Measurements from ENCODE around the gene ANKRD24. TPM values are rescaled to one million over a fixed set of nuclear protein-coding genes. Genes with fewer than 3 reads are reported as not detected.

The ANKRD24 gene
- total and polyA plus RNA-seq, 4 donors, result 0.28 to 2.5 (median 1.4) TPM

DNA sequence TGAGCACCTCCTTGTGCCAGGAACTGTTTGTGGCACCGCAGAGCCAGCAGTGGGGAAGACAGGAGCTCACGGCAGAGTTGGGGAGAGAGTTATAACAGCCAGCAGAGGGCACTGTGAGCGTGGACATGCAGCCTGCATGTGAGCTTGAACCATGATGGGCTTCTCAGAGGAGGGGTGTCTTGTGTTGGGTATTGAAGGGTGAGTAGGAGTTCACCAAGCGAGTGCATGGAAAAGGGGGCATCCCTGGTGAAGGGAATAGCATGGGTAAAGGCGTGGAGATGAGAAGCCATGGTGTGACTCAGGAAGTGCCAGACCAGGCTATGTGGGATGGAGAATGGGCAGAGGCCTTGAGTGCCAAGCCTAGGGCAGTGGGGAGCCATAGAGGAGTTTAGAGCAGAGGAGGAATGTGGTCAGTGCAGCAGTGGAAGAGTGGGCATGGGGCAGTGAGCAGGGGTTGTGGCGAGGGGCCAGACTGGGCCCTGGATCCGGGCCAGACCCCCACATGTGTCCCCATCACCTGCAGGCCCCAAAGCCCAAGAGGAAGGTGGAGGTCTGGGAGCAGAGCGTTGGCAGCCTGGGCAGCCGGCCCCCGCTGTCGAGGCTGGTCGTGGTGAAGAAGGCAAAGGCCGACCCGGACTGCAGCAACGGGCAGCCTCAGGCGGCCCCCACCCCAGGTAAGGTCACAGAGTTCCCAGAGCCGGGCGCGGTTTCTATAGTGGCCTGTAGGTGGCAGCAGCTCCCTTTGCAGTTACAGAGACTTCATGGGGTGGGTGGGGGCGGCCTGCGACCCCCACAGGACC, 84.8 kb downstream of the ANKRD24 start:
- Histone ChIP-seq H3K9ac (ENCODE audit: low read depth in 1 of 2, low read length in 2 of 2) (no peak overlapping the region), H3K9me3 (ENCODE audit: control insufficient read depth in 4 of 4, low read length in 3 of 4) (no peaks in the 10 kb centered on the region), H3K4me3 (ENCODE audit: low read depth in 1 of 3, low read length in 3 of 3) (no peak overlapping the region), H3K27me3 (ENCODE audit: control insufficient read depth in 4 of 4, insufficient read depth in 4 of 4, low read length in 3 of 4) (no peaks in the 10 kb centered on the region), H3K36me3 (ENCODE audit: control insufficient read depth in 4 of 4, insufficient read depth in 3 of 4, low read depth in 1 of 4, low read length in 3 of 4) (peaks cover 0 to 14% (median 10%) of the 10 kb centered on the region in 4 donors), H3K27ac (ENCODE audit: low read depth in 1 of 2, low read length in 2 of 2) (peak overlapping the region; percentile 72 to 95), H3K4me1 (ENCODE audit: control insufficient read depth in 4 of 4, insufficient read depth in 4 of 4, low read length in 3 of 4) (peaks cover 4 to 24% (median 15%) of the 10 kb centered on the region in 4 donors)
- DNase-seq (ENCODE audit: low spot score), result peak; percentile 77
- TF ChIP-seq TAF1 (conservative IDR thresholded peaks at IDR 0.05) (no peak), YY1 (IDR thresholded peaks at IDR 0.05) (no peak), CTCF (IDR thresholded peaks at IDR 0.05; ENCODE audit: low read depth, low read length, missing input control) (peak; percentile 79), RAD21 (IDR thresholded peaks at IDR 0.05) (peak; percentile 77 to 84), FOXA1 (IDR thresholded peaks at IDR 0.05) (no peak), NR2F2 (IDR thresholded peaks at IDR 0.05) (no peak), JUND (IDR thresholded peaks at IDR 0.05) (no peak), SP1 (IDR thresholded peaks at IDR 0.05) (no peak), GABPA (IDR thresholded peaks at IDR 0.05 in 1 of 2, conservative IDR thresholded peaks at IDR 0.05 in 1 of 2) (no peak), MAX (IDR thresholded peaks at IDR 0.05) (no peak)
- TF ChIP-seq, protein P1, sequence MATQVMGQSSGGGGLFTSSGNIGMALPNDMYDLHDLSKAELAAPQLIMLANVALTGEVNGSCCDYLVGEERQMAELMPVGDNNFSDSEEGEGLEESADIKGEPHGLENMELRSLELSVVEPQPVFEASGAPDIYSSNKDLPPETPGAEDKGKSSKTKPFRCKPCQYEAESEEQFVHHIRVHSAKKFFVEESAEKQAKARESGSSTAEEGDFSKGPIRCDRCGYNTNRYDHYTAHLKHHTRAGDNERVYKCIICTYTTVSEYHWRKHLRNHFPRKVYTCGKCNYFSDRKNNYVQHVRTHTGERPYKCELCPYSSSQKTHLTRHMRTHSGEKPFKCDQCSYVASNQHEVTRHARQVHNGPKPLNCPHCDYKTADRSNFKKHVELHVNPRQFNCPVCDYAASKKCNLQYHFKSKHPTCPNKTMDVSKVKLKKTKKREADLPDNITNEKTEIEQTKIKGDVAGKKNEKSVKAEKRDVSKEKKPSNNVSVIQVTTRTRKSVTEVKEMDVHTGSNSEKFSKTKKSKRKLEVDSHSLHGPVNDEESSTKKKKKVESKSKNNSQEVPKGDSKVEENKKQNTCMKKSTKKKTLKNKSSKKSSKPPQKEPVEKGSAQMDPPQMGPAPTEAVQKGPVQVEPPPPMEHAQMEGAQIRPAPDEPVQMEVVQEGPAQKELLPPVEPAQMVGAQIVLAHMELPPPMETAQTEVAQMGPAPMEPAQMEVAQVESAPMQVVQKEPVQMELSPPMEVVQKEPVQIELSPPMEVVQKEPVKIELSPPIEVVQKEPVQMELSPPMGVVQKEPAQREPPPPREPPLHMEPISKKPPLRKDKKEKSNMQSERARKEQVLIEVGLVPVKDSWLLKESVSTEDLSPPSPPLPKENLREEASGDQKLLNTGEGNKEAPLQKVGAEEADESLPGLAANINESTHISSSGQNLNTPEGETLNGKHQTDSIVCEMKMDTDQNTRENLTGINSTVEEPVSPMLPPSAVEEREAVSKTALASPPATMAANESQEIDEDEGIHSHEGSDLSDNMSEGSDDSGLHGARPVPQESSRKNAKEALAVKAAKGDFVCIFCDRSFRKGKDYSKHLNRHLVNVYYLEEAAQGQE (IDR thresholded peaks at IDR 0.05), result no peak
- WGBS, result 26% methylated on average over 21 of the region's 21 CpGs

GRCh38 chr19:4267901-4268815, 85.7 kb downstream of the ANKRD24 start:
- H3K4me3 ChIP-seq (ENCODE audit: low read depth in 1 of 3, low read length in 3 of 3), result no peak overlapping the region
- peaks cover 4 to 24% (median 15%) of the 10 kb centered on the region in 4 donors for H3K4me1 ChIP-seq (ENCODE audit: control insufficient read depth in 4 of 4, insufficient read depth in 4 of 4, low read length in 3 of 4)
- H3K27ac ChIP-seq (ENCODE audit: low read depth in 1 of 2, low read length in 2 of 2), result peak overlapping the region; percentile 88 to 95
- no peaks in the 10 kb centered on the region for H3K9me3 ChIP-seq (ENCODE audit: control insufficient read depth in 4 of 4, low read length in 3 of 4)
- H3K36me3 ChIP-seq (ENCODE audit: control insufficient read depth in 4 of 4, insufficient read depth in 3 of 4, low read depth in 1 of 4, low read length in 3 of 4), result peaks cover 0 to 12% (median 6%) of the 10 kb centered on the region in 4 donors
- H3K27me3 ChIP-seq (ENCODE audit: control insufficient read depth in 4 of 4, insufficient read depth in 4 of 4, low read length in 3 of 4), result no peaks in the 10 kb centered on the region
- DNase-seq (ENCODE audit: low spot score), result peak; percentile 48
- WGBS, result 34% methylated on average over 30 of the region's 30 CpGs
- H3K9ac ChIP-seq (ENCODE audit: low read depth in 1 of 2, low read length in 2 of 2), result peak overlapping the region in 1 of 2 donors; percentile 1
- peak in 1 of 2 donors; percentile 66 for TF ChIP-seq GABPA (IDR thresholded peaks at IDR 0.05 in 1 of 2, conservative IDR thresholded peaks at IDR 0.05 in 1 of 2)
- TF ChIP-seq ZBTB33 (IDR thresholded peaks at IDR 0.05), result peak; percentile 92
- TF ChIP-seq FOXA2 (IDR thresholded peaks at IDR 0.05), result peak; percentile 82
- TF ChIP-seq RXRA (IDR thresholded peaks at IDR 0.05), result peak; percentile 96 to 97
- peak; percentile 86 for TF ChIP-seq FOXA1 (IDR thresholded peaks at IDR 0.05)
- TF ChIP-seq EGR1 (IDR thresholded peaks at IDR 0.05; ENCODE audit: low read depth in 2 of 2), result peak in 1 of 2 donors; percentile 80
- peak; percentile 98 for TF ChIP-seq MAX (IDR thresholded peaks at IDR 0.05)
- TF ChIP-seq, protein P1 (IDR thresholded peaks at IDR 0.05), result peak; percentile 83
- peak; percentile 89 for TF ChIP-seq HNF4G (IDR thresholded peaks at IDR 0.05)
- TF ChIP-seq NR2F2 (IDR thresholded peaks at IDR 0.05), result no peak
- TF ChIP-seq JUND (IDR thresholded peaks at IDR 0.05), result peak; percentile 43 to 87
- TF ChIP-seq RAD21 (IDR thresholded peaks at IDR 0.05), result peak; percentile 17 to 60
- TF ChIP-seq SP1 (IDR thresholded peaks at IDR 0.05), result peak; percentile 99
- TF ChIP-seq TAF1 (conservative IDR thresholded peaks at IDR 0.05), result no peak

Measured in liver (tissue), 9 donors.